Endodermal cell (in vitro differentiated cells): Measurements from ENCODE around the gene COL15A1. TPM values are rescaled to one million over a fixed set of nuclear protein-coding genes. Genes with fewer than 3 reads are reported as not detected.

Experiments
- DNase-seq: peaks from one replicate; pipeline ENCODE4 v3.0.0-alpha.2; 2017
- H3K27ac ChIP-seq: 2 replicates; pipeline ENCODE4 v1.5.1; 2013; ENCODE audit warnings: mild to moderate bottlenecking, low read depth, low read length, moderate library complexity
- H3K27me3 ChIP-seq: 2 replicates; pipeline ENCODE4 v1.6.1; 2013; ENCODE audit warnings: mild to moderate bottlenecking, low read length, moderate library complexity; ENCODE audit not compliant: insufficient read depth, control insufficient read depth, poor library complexity, severe bottlenecking
- H3K36me3 ChIP-seq: 2 replicates; pipeline ENCODE4 v1.7.0; 2013; ENCODE audit warnings: mild to moderate bottlenecking, low read length, moderate library complexity; ENCODE audit not compliant: control insufficient read depth, insufficient read depth
- H3K4me1 ChIP-seq: one replicate; pipeline ENCODE4 v1.7.0; 2013; ENCODE audit warnings: low read length; ENCODE audit not compliant: control insufficient read depth, insufficient read depth
- H3K4me3 ChIP-seq: 2 replicates; pipeline ENCODE4 v1.5.1; 2013; ENCODE audit warnings: mild to moderate bottlenecking, low read length, moderate library complexity
- H3K9ac ChIP-seq: 2 replicates; pipeline ENCODE4 v1.6.1; 2013; ENCODE audit warnings: mild to moderate bottlenecking, low read length, moderate library complexity; ENCODE audit not compliant: poor library complexity, severe bottlenecking; ENCODE audit errors: extremely low read depth
- H3K9me3 ChIP-seq: 2 replicates; pipeline ENCODE4 v1.6.1; 2013; ENCODE audit warnings: mild to moderate bottlenecking, low read length, moderate library complexity; ENCODE audit not compliant: control insufficient read depth
- H3K27ac Mint-ChIP-seq: 2 replicates; pipeline ENCODE4 v1.8.0; 2020; ENCODE audit warnings: mixed read lengths
- H3K27me3 Mint-ChIP-seq: 2 replicates; pipeline ENCODE4 v1.8.0; 2021; ENCODE audit warnings: mild to moderate bottlenecking, mixed read lengths; ENCODE audit not compliant: insufficient read depth
- H3K36me3 Mint-ChIP-seq: 2 replicates; pipeline ENCODE4 v1.8.0; 2020; ENCODE audit warnings: low read depth, mixed read lengths
- H3K4me1 Mint-ChIP-seq: 2 replicates; pipeline ENCODE4 v1.8.0; 2020; ENCODE audit warnings: mixed read lengths
- H3K4me3 Mint-ChIP-seq: 2 replicates; pipeline ENCODE4 v1.8.0; 2020; ENCODE audit warnings: mild to moderate bottlenecking, moderate library complexity, mixed read lengths
- H3K9me3 Mint-ChIP-seq: 2 replicates; pipeline ENCODE4 v1.8.0; 2020; ENCODE audit warnings: mild to moderate bottlenecking, mixed read lengths
- CTCF ChIP-seq: fragments of 200-600 bp; sonication (generic); conservative IDR thresholded peaks from 2 replicates; pipeline ENCODE4 v1.5.0; 2021; ENCODE audit warnings: antibody characterized with exemption, mild to moderate bottlenecking
- WGBS, 2 experiments: methylation state at CpG; one replicate each; pipeline versions ENCODE4 v1.1.5 to v1.1.7; 2013; ENCODE audit warnings: missing lambda C conversion rate in 2 of 2, mixed read lengths in 1 of 2; ENCODE audit not compliant: insufficient coverage in 1 of 2, insufficient read length in 1 of 2; 5-methylcytosine and 5-hydroxymethylcytosine counted together
- long read RNA-seq, 4 experiments: library from polyadenylated mRNA in 2 of 4; library from RNA in 1 of 4; library from capped mRNA in 1 of 4; stranded (forward) in 3 of 4; unstranded in 1 of 4; transcript quantifications; one replicate each; pipeline ENCODE4 v2.0.0, GENCODE V29; 2020 to 2021; ENCODE audit warnings: inconsistent platforms in 1 of 4
- polyA plus RNA-seq, 2 experiments: library from polyadenylated mRNA; stranded (reverse); fragments of 50-300 nt; gene quantifications; one replicate each; pipeline ENCODE4 v1.2.3, GENCODE V29; 2013
- total RNA-seq, 2 donors: library from RNA; stranded (reverse); fragmentation: NEBNext Ultra II Directional in 1 of 2; extraction: Animal tissue kit (Norgen Biotek cat#: 25700) in 1 of 2; gene quantifications; 2 replicates in 1 of 2; 3 replicates in 1 of 2; pipeline ENCODE4 v1.2.1, GENCODE V29; 2021

COL15A1 gene
- under 1 TPM in 1 of 2 donors, not detected in 1; 0.27 TPM for total RNA-seq
- 0.39 TPM for polyA plus RNA-seq (2013, experiment 1 of 2)
- polyA plus RNA-seq (2013, experiment 2 of 2) = 0.33 TPM
- long read RNA-seq, experiment 1, partial matches to known transcripts = 0 of 1 reads
- long read RNA-seq, experiment 1, other reads (novel, unspliced or antisense) = 1 of 1 reads
- long read RNA-seq, experiment 2 = 0 reads
- long read RNA-seq, experiment 3 = 0 reads
- long read RNA-seq, experiment 4 = 0 reads

- Histone ChIP-seq H3K4me3 (peak within 1 kb of the TSS; percentile 78), H3K9me3 (no peaks in the 10 kb centered on the region), H3K27me3 (peaks cover 79% of the 10 kb centered on the region), H3K27ac (no peak within 1 kb of the TSS), H3K4me1 (peaks cover 3% of the 10 kb centered on the region), H3K36me3 (no peaks in the 10 kb centered on the region), H3K9ac (no peak within 1 kb of the TSS)
- 0 to 1% methylated on average over 14 to 58 of the region's 58 CpGs for WGBS, 2 experiments
- H3K27ac Mint-ChIP-seq = no peak within 1 kb of the TSS
- no peaks in the 10 kb centered on the region for H3K9me3 Mint-ChIP-seq
- no peaks in the 10 kb centered on the region for H3K36me3 Mint-ChIP-seq
- H3K4me3 Mint-ChIP-seq = peak within 1 kb of the TSS; percentile 62
- peaks cover 94% of the 10 kb centered on the region for H3K27me3 Mint-ChIP-seq
- H3K4me1 Mint-ChIP-seq = peaks cover 12% of the 10 kb centered on the region
- peak; percentile 81 for DNase-seq
- TF ChIP-seq CTCF = peak; percentile 11
Observed at GRCh38 chr9:98943682-98944056, at the start of gene COL15A1. Gene COL15A1 (plus strand): TSS chr9:98943907. CDS start chr9:98944062, 155 bp downstream.

GRCh38 chr9:98894171-98894570 lies 49.5 kb upstream of the COL15A1 start:
- DNase-seq = peak; percentile 13
- H3K27ac ChIP-seq = no peak overlapping the region
- H3K9me3 ChIP-seq = peaks cover 14% of the 10 kb centered on the region
- Mint-ChIP-seq H3K9me3 (peaks cover 13% of the 10 kb centered on the region), H3K27me3 (no peaks in the 10 kb centered on the region), H3K36me3 (no peaks in the 10 kb centered on the region), H3K4me1 (no peaks in the 10 kb centered on the region), H3K27ac (no peak overlapping the region), H3K4me3 (no peak overlapping the region)
- H3K27me3 ChIP-seq = no peaks in the 10 kb centered on the region
- H3K4me1 ChIP-seq = no peaks in the 10 kb centered on the region
- H3K4me3 ChIP-seq = no peak overlapping the region
- no peak for TF ChIP-seq CTCF
- no peak overlapping the region for H3K9ac ChIP-seq
- H3K36me3 ChIP-seq = no peaks in the 10 kb centered on the region
- 91 to 94% methylated on average over 2 to 3 of the region's 3 CpGs for WGBS, 2 experiments

- no peak overlapping the region for H3K9ac ChIP-seq
- Mint-ChIP-seq H3K36me3 (no peaks in the 10 kb centered on the region), H3K27ac (no peak overlapping the region), H3K9me3 (peaks cover 13% of the 10 kb centered on the region), H3K27me3 (no peaks in the 10 kb centered on the region), H3K4me1 (no peaks in the 10 kb centered on the region), H3K4me3 (no peak overlapping the region)
- no peaks in the 10 kb centered on the region for H3K36me3 ChIP-seq
- no peak for TF ChIP-seq CTCF
- H3K4me1 ChIP-seq = no peaks in the 10 kb centered on the region
- peaks cover 14% of the 10 kb centered on the region for H3K9me3 ChIP-seq
- no peaks in the 10 kb centered on the region for H3K27me3 ChIP-seq
- DNase-seq = no peak
- H3K4me3 ChIP-seq = no peak overlapping the region
- no peak overlapping the region for H3K27ac ChIP-seq
- 82 to 91% methylated on average over 2 to 3 of the region's 3 CpGs for WGBS, 2 experiments
Observed at GRCh38 chr9:98894761-98895160, 48.9 kb upstream of the COL15A1 start.
